GM19238 (cell line): Measurements from ENCODE around the gene CARD6.
"Not testable (repeated sequence)": the region's sequence is repeated elsewhere in the genome, so short reads cannot be mapped to it uniquely, and the experiment has no call there.

Experiments used
- DNase-seq: peaks from one replicate; pipeline ENCODE4 v3.0.0; 2011; ENCODE audit warnings: low spot score; ENCODE audit not compliant: insufficient read length

CARD6 gene

DNA sequence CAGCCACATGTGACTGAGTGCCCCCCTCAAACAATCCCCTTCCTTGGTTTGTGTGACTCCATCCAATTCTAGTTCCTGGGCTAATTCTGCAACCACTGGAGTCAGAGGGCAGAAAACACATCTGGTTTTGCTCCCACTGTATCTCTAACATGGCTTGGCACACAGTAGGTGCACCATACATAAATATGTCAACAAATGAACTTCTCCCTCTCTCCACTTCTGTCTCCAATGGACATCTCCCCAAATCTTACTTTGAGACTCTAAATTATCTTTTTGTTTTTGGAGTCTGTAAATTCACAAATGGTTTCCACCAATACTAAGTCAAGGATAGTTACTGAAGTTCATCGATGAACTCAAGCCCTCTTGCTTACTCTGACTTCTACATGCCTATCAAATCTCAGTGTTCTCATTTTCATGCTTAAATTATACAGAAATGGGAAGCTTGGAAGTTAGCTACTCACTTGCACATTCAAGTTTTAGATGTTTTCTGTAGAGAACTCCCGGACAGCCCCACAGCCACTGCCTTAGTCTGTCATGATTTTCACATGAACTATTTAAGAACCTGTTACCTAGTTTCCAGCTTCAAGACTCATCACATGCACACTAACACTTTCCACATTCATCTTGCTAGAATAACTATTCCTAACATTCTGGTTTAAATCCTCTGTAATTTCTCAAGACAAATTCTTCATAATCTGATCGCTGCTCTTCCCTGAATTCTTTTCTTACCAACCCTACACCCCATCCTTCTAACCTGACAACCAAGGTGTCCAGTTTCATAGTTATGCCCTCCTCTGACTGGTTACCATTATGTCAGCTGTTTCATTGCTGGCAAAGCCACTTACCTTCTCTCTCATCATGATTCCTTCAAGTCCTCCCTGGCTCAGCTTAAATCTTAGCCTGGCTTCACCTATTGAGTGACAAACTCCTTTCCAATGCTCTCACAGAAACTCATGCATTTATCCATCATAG is 12.2 kb upstream of the CARD6 start:
- no peak for DNase-seq

DNA sequence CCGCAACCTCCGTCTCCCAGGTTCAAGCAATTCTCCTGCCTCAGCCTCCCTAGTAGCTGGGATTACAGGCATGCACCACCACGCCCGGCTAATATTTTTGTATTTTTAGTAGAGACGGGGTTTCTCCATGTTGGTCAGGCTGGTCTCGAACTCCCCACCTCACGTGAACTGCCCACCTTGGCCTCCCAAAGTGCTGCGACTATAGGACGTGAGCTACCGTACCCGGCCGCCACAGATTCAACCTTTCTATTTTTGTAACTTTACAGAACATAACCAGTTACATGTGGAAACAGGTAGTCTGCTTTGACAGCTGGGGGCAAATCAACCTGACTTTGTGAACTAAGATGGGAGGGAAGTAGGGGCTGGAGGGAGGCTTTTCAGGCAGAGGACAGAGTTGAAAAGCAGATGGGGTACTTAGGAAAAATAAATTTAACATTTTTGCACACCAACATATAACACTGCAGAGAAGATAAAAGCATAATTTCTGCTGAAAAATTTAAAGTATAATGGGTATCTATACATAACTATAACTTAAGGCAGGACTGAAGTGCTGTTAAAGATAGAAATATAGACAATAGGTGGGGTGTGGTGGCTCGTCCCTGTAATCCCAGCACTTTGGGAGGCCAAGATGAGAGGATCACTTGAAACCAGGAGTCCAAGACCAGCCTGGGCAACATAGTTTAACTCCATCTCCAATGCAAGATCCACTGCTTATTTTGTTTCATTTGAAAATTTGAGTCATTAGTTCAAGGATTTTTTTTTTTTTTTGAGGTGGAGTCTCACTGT is 11.2 kb upstream of the CARD6 start:
- no peak for DNase-seq

- DNase-seq: no peak
Measured at GRCh38 chr5:40831346-40832210, 9.6 kb upstream of the CARD6 start.

- DNase-seq: no peak
Measured at GRCh38 chr5:40832345-40832744, 8.8 kb upstream of the CARD6 start.

DNA sequence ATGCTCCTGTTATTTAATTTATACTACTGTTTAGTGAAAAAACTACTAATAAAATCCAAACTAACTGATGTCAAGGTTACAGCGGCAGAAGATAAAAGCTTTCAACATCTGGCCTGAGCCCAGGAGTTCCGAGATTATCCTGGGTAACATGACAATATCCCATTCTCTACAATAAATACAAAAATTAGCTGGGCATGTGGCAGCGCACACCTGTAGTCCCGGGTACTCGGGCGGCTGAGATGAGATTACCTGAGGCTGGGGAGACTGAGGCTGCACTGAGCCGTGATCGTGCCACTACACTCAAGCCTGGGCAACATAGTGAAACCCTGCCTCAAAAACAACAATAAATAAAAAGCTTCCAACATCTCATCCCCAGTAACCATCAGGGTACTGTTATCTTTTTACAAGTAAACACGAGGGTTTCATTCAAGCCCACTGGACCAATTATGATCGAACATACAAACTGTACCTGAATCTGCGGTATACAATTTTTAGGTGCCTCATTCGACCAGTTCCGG is 7.4 kb upstream of the CARD6 start:
- no peak for DNase-seq

GRCh38 chr5:40834391-40834848 is 6.7 kb upstream of the CARD6 start:
- no peak for DNase-seq

DNA sequence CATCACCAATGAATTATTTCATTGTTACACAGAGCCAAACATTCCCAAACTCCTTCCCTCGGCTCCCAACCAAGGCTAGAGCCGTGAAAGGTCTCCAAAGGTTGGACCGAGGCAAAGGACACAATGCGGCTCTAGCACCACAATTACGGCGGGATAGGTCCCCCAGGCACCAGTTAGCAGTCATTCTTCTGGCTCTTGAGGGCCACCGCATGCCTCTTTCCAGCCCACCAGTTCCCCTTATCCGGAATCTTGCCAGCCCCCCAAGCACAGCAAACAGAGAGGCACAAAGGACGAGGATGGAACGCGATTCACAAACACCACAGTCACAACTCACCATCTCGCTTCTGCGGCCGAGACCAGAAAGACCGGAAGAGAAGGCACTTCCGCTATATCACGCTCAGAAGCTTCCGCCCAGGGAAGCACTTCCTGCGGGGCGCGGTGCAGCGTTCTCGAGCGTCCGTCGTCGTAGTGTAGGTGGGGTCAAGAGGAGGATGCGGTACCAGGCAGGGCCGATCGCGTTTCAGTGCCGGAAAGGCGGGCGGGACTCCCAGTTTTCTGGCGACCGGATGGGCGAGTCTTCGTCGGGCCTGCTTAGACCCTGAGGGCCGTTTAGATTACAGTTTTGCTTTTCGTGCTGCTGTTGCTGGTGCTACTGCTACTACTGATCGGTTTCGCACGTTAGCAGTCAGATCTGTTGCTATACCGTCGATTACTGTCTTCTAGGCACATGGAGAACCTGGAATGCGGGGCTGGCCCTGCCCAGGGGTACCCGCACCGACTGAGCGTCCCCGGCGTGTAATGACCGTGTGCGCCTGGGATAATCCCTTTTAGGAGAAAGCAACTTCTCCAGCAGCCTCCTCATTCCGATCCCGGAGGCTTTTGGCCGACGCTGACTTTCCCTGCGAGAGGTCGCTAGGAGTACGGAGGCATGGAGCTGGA is 6.0 kb upstream of the CARD6 start, which contains the start of gene RPL37:
Gene RPL37, minus strand, starts transcription at position 374 of the 939 bp plus-strand sequence. Its CDS starts 37 bp downstream, at position 337.
- peak; percentile 79 for DNase-seq

DNA sequence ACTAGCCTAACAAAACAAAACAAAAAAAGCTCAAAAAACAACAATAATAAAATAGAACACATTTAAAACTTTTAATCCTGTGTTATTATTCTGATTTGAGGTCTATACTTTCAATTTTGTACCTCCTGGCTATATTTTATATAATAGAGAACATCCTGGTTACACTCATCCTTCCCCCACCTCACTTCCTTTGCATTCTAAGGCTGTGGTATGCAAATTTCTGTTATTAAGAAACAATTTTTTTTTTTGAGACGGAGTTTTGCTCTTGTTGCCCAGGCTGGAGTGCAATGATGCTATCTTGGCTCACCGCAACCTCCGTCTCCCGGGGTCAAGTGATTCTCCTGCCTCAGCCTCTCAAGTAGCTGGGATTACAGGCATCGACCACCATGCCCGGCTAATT is 3.1 kb upstream of the CARD6 start:
- DNase-seq: no peak

- DNase-seq: no peak
Measured at GRCh38 chr5:40842351-40842750, 1.2 kb downstream of the CARD6 start.

- DNase-seq: no peak
Measured at GRCh38 chr5:40844565-40844964, 3.4 kb downstream of the CARD6 start.

DNA sequence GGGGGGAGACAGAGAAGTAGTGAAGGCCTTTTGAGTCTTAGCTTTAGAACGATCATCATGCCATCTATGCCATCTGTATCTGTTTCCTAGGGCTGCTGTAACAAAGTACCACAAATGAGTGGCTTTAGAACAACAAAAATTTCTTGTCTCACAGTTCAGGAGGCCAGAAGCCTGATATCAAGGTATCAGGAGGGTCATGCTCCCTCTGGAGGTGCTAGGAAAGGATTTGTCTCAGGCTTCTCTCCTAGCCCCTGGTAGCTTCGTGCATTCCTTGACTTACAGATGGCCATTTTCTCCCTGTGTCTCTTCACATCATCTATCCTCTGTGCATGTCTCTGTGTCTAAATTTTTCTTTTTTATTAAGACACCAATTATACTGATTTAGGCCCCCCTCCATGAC is 5.2 kb downstream of the CARD6 start:
- no peak for DNase-seq

GRCh38 chr5:40847525-40847924 is 6.4 kb downstream of the CARD6 start:
- no peak for DNase-seq

GRCh38 chr5:40853632-40854192 is 12.5 kb downstream of the CARD6 start:
- DNase-seq: no peak

- DNase-seq: no peak
Measured at GRCh38 chr5:40860711-40861110, 19.5 kb downstream of the CARD6 start.

GRCh38 chr5:40865004-40865403 is 23.8 kb downstream of the CARD6 start:
- not testable (repeated sequence) for DNase-seq

GRCh38 chr5:40866844-40867243 is 25.7 kb downstream of the CARD6 start:
- DNase-seq: no peak

DNA sequence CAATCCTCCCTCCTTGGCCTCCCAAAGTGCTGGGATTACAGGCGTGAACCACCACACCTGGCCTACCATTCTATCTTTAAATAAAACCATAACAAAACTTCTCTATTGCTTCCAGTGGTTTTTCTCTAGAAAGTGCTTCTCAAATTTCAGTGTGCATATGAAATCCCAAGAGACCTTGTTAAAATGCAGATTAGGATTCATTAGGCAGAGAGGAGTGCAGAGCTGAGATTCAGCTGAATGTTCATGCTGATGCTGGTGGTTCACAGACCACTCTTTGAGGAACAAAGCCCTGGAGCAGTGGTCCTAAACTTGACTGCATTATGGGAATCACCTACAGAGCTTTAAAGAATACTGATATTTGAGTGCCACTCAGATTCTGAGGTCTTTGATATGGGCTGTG is 28.2 kb downstream of the CARD6 start:
- DNase-seq: no peak

- no peak for DNase-seq
Measured at GRCh38 chr5:40871177-40871576, 30.0 kb downstream of the CARD6 start.

GRCh38 chr5:40872253-40872652 is 31.1 kb downstream of the CARD6 start:
- DNase-seq: not testable (repeated sequence)
